Stimulated activated CD8-positive, alpha-beta memory T cell treated with anti-CD3 and anti-CD28 coated beads, Interleukin-15, amount 100 ng/mL, for 1 hour (primary cell): ENCODE results near the gene CMTM3.
"Not testable (repeated sequence)": the region's sequence is repeated elsewhere in the genome, so short reads cannot be mapped to it uniquely, and the experiment has no call there.

ENCODE experiments used
- DNase-seq: peaks from one replicate; pipeline ENCODE4 v3.0.0-alpha.2; 2020; ENCODE audit warnings: low read depth

The CMTM3 gene

GRCh38 chr16:66604376-66605176 lies at the start of gene CMTM3:
TSS of gene CMTM3 (plus strand) at chr16:66604704. CDS start at chr16:66604806, 102 bp downstream.
- peak; percentile 56 for DNase-seq

GRCh38 chr16:66560107-66560506 lies 44.4 kb upstream of the CMTM3 start:
- no peak for DNase-seq

DNA sequence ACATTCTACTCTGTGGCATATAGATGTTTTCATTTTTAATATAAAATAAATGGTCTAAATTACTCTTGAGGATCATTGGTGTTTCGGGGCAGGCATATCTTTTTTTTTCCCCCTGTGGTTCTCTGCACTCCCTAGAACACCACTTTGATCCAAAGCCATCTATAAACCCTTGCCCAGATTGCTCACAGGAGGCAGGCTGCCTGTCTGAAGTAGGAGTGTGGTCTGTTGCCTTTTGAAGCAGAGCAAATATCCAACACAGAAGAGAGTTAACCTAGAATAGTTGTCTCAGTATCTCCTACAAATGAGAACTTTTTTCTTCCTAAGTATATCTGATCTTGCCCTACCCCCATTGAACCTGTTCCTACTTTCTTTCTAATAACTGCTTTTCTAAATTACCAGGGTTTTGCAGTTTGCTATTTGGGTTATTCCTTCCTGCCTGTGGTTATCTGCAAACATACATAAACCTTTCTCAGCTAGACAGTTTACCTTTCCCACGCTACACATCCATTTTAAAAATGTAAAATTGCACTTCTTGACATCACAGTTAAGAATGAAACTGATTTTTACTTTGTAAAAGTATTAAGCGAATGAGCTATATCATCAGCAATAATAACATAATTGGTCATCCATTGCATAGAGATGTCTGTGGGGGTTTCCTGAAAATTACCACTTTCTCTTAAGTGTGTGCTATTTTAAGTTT lies 43.0 kb upstream of the CMTM3 start:
- no peak for DNase-seq

GRCh38 chr16:66562409-66562808 lies 42.1 kb upstream of the CMTM3 start:
- no peak for DNase-seq

- no peak for DNase-seq
Observed at GRCh38 chr16:66562986-66563385, 41.5 kb upstream of the CMTM3 start.

DNA sequence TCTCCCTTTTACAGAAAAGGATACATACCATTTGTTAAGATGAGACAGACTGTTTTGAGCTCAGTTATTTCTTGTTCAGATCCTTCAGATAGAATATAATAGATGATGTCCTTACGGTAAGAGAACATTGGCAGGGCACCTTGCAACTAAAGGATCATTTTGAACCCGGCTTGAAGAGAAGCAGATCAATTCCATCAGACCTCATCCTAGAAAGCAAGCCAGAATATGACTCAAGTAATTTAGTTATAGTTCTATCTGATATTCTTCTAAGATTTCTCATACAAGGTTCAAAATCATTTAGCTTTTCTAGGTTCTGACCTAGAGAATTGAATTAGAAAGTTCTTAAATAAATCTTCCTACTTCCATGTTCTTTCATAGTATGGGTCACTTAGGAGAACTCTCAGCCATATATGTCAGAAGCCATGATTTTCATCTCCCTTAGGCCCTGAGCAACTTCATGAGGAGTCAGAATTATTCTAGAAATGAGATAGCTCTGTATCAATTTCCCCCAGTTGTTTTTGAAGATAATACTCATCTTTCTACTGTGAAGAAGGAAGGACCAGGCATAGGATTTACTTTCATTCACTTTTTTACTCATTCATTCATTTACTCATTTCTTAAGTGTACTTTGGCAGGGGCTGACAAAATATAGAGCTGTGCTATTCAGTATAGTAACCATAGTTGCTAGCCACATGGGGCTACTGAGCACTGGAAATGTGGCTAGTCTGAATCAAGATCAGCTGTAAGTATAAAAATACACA lies 40.8 kb upstream of the CMTM3 start:
- no peak for DNase-seq

DNA sequence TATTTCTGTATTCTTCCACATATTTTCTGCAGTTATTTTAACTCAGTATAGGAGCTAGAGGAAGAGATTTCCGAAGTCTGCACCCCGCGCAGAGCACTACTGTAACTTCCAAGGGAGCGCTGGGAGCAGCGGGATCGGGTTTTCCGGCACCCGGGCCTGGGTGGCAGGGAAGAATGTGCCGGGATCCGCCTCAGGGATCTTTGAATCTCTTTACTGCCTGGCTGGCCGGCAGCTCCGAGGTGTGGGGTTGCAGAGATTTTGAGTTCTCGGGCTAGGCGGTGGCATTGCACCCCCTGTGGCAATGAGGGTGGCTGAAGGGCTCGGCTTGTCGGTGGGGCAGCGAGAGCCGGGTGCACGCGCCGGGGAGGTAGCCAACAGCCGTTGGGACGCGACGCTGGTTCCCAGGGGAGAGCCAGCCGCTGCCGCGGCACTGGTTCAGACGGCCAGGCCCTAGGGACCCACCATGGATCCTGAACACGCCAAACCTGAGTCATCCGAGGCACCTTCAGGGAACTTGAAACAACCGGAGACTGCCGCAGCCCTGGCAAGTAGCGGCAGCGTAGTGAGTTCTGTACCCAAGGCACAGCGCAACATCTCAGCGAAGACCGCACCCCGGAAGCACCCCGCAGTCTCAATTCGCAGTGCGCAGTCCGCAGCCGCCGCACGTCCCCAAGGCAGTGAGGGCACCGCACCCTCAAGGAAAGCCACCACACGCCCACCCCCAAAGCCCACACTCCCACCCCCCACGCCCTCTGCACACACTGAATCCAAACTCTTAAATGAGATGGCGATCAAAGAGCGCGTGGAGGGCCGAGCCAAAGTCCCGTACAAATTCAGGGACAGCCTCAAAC lies 38.2 kb upstream of the CMTM3 start, which contains the start of gene CMTM1:
TSS of gene CMTM1 (plus strand) at position 389 of the 851 bp plus-strand sequence. CDS start at position 464, 75 bp downstream.
- no peak for DNase-seq

DNA sequence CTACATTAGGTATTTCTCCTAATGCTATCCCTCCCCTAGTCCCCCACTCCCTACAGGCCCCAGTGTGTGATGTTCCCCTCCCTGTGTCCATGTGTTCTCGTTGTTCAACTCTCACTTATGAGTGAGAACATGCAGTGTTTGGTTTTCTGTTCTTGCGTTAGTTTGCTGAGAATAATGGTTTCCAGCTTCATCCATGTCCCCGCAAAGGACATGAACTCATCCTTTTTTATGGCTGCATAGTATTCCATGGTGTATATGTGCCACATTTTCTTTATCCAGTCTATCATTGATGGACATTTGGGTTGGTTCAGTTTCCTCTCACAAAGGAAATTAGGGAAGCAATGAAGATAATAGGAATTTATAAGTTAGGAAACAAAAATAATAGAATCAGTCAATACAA lies 37.2 kb upstream of the CMTM3 start:
- not testable (repeated sequence) for DNase-seq

DNA sequence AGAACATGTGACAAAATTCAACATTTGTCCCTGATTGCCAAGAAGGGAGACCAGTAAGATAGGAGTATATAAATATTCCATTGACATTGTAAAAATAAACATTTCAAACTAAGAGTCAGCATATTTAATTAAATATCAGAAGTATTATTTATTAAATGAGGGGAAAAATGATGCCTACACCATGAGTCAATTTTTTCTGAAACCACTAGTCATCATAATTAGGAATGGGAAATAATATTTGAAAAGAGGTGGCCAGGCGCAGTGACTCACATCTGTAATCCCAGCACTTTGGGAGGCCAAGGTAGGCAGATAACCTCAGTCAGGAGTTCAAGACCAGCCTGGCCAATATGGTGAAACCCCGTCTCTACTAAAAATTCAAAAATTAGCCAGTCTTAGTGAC lies 36.1 kb upstream of the CMTM3 start:
- no peak for DNase-seq

DNA sequence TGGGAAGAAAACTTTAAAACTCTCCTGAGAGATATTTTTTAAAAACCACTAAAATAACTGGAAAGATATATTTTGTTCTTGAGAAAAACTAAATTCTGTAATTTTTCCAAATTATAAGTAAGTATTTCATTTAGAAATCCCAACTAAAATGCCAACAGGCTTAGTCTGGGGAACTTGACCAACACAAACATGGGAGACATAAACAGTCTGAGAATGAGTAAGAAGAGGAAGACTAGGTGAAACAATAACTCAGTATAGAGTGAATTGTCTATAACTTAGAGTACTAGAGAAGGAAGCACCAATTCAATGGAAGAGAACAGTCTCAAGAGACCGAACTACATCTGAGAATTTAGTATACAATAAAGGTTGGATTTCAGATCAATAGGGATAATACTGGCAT lies 35.4 kb upstream of the CMTM3 start:
- no peak for DNase-seq

DNA sequence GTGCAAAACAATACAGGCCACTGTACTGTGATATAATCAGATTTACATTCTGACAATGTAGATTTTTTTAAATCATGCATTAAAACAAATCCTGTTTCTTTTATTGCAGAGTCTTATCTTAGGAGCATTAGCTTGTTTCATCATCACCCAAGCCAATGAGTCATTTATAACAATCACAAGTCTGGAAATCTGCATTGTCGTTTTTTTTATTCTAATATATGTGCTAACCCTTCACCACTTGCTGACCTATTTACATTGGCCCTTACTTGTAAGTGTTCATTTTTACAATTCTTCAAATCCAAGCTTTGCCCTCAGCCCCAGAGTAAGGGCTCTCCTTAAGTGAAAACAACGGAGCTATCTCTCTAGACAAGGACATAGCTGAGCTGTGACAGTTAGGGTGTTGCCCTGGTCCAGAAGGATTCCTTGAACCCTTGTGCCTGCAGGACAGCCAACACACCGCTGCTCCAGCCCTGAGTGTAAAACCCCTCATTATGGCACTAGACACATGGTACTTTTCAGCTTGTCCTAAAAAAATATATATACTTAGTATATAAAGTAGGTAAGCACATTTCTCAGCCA lies 34.6 kb upstream of the CMTM3 start:
- DNase-seq = no peak

DNA sequence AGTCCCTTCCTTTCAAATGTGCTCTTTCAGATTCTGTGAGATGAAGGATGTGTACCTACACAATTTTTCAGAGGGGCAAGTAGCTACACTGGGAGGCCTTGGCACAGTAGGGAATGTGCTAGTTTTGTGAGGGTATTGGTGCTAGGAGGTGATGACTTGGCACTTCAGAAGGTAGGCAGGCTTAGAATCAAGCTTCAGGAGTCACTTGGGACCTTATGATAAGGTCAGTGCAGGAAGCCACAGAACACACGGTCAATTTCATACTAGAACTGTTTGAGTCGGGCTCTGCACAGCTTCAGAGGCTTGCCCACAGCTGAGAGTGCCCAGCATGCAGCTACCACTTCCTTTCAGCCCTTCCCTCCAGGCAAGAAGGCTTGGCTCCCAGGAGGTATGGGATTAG lies 32.1 kb upstream of the CMTM3 start:
- DNase-seq = no peak

DNA sequence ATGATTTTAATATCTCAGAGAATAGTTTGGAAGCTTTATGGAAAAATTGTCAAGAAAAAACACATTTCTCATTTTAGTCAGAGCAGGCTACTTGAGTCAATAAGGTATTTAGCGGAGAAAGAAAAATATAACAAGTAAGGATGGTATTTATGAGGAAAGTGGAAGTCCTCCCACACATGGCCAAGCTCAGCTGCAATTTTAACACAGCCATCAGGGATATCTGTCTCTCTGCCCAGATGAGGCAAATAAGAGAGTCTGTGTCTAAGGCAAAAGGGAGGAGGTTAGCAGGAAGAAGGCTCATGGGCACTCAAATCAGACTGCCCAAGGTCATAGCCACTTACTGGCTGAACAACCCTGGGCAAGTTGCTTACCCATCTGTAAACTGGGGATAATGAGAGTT lies 30.4 kb upstream of the CMTM3 start:
- no peak for DNase-seq

GRCh38 chr16:66574531-66574930 lies 30.0 kb upstream of the CMTM3 start:
- DNase-seq = no peak

- no peak for DNase-seq
Observed at GRCh38 chr16:66575060-66575459, 29.4 kb upstream of the CMTM3 start.

GRCh38 chr16:66576296-66576695 lies 28.2 kb upstream of the CMTM3 start:
- DNase-seq = no peak

DNA sequence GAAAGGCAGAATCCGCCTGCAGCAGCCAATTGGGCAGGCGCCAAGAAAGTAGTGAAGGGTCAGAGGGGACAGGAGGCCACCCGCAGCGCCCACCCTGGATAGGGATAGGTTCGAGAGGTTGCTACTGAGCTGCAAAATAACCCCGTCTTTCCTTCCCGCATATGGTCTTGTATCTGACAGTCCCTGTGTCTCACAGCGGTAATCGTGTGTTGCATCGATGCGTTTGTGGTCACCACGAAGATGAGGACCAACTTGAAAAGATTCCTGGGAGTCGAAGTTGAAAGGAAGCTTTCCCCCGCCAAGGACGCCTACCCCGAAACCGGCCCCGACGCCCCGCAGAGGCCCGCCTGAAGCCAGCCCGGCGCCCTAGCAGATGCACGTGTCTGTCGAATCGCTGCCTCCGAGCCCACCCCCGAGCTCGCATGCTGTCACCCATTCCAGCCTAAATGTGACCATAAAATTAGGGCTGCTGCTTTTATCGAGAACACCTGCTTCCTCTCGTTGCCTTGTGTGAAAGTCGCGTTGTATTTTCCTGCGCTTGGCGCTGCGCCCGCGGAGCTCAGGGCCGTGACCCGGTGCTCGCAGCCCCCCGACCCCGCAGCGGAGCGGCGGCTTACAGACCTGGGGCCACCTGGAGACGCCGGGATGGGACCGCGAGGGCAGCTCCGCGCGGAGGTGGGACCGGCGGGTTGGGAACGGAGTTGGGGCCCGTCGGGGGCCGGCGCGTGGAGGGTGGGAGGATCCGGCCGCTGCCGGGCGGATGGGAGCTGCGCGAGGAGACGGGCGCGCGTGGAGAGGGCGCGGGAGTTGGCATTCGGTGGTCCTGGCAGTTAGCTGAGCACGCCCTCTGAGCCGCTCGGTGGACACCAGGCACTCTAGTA lies 25.6 kb upstream of the CMTM3 start, which contains the start of gene CMTM2:
TSS of gene CMTM2 (plus strand) at position 813 of the 881 bp plus-strand sequence. CDS start 145 bp downstream, outside the sequence.
- DNase-seq = no peak

- no peak for DNase-seq
Observed at GRCh38 chr16:66580605-66581209, 23.8 kb upstream of the CMTM3 start.

DNA sequence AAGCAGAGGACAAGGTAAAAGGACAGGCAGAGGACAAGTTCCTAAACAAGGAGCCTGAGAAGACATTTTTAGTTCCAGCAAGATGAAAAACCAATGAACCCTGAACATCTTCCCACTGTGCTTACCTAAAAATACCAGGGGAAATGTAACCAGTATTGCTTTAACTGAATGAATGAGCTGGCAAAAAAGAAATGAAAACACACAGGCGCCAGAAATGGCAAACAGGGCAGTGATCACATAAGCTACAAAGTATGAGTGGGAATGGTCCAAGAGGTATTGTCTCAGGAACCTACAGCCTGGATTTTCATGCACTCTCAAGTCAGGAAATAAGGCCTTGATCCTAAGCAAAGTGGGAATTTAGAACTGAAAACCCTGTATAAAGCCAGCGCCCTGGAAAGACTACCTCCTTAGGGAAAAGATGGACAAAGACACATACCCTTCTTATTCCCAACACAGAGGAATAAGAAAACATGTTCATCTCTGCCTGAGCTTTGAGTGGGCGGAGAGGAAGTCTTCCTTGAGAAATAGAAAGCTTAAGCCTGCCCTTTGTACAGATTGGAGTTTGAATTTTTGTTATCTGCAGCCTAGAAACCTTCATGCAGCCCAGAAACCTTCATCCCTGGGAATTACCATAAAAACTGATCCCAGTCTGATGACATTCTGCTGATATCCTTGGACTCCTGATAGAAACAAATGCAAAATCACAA lies 23.1 kb upstream of the CMTM3 start:
- DNase-seq = no peak
